ENCODE data around the gene CAB39.

CAB39 gene

GRCh38 chr2:230716588-230716987 lies 3.9 kb downstream of the CAB39 start:
- Histone ChIP-seq H3K79me1 (replicated peaks; ENCODE audit: low read length, poor library complexity, severe bottlenecking) (peaks cover 3% of the 10 kb centered on the region), H3K14ac (ENCODE audit: low read length in 2 of 2) (no peak overlapping the region), H3K4me1 (ENCODE audit: control insufficient read depth, insufficient read depth, low read depth, low read length) (peaks cover 8% of the 10 kb centered on the region), H2BK12ac (ENCODE audit: low read length in 2 of 2) (no peak overlapping the region), H2BK15ac (ENCODE audit: low read depth, poor library complexity, severe bottlenecking) (no peak overlapping the region), H3K9me3 (ENCODE audit: control insufficient read depth, low read length) (no peaks in the 10 kb centered on the region), H2AK5ac (ENCODE audit: low read length, severe bottlenecking) (peak overlapping the region; percentile 74), H3K9ac (ENCODE audit: low read length) (no peak overlapping the region), H3K23ac (ENCODE audit: low read length in 2 of 2) (no peak overlapping the region), H3K36me3 (ENCODE audit: control insufficient read depth in 1 of 2, insufficient read depth in 2 of 2, low read depth in 1 of 2, low read length in 2 of 2) (peaks cover 0 to 18% of the 10 kb centered on the region in 2 experiments), H3K4me2 (ENCODE audit: low read length, poor library complexity, severe bottlenecking) (no peak overlapping the region), H3K4ac (ENCODE audit: low read depth in 1 of 2, low read length in 2 of 2) (no peak overlapping the region), H3K4me3 (ENCODE audit: insufficient read depth in 1 of 2, low read depth in 1 of 2, low read length in 2 of 2) (no peak overlapping the region), H4K8ac (ENCODE audit: low read length) (no peak overlapping the region), H2BK120ac (ENCODE audit: low read depth, low read length) (no peak overlapping the region), H2AFZ (ENCODE audit: low read depth, low read length) (no peak overlapping the region), H3K27me3 (ENCODE audit: control insufficient read depth in 1 of 2, insufficient read depth in 1 of 2, low read length in 2 of 2) (no peaks in the 10 kb centered on the region), H3K18ac (ENCODE audit: low read depth in 1 of 2, low read length in 2 of 2) (no peak overlapping the region), H4K91ac (ENCODE audit: low read length) (no peak overlapping the region), H3K27ac (ENCODE audit: low read length, poor library complexity, severe bottlenecking) (peak overlapping the region; percentile 38), H2BK5ac (ENCODE audit: low read depth, low read length, poor library complexity, severe bottlenecking) (peak overlapping the region; percentile 70)
- no peak for DNase-seq
- WGBS: no CpG with 5 or more reads among the region's 4 CpGs

DNA sequence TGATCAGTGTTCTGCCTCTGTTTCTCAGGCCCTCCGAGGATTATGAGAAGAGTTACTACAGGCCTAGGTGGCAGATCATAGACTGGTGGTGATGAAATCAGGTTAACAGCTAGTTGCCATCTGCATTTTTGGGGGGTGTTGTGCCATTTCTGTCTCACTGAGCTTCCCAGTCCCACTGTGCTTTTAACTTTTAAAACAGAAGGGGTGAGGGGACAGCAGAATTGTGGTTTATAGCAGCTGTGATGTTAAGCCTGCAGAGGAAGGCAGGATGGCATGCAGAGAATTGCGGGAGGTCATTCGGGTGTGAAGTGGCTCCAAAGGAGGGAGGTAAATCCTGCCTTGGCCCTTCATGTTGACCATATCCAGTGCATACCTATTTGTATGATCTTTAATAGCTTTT lies 5.0 kb downstream of the CAB39 start:
- Histone ChIP-seq H3K79me1 (replicated peaks; ENCODE audit: low read length, poor library complexity, severe bottlenecking) (no peaks in the 10 kb centered on the region), H3K23ac (ENCODE audit: low read length in 2 of 2) (peak overlapping the region in 1 of 2 experiments; percentile 2), H2BK12ac (ENCODE audit: low read length in 2 of 2) (peak overlapping the region in 1 of 2 experiments; percentile 15), H3K27ac (ENCODE audit: low read length, poor library complexity, severe bottlenecking) (peak overlapping the region; percentile 93), H3K4me1 (ENCODE audit: control insufficient read depth, insufficient read depth, low read depth, low read length) (peaks cover 8% of the 10 kb centered on the region), H3K36me3 (ENCODE audit: control insufficient read depth in 1 of 2, insufficient read depth in 2 of 2, low read depth in 1 of 2, low read length in 2 of 2) (peaks cover 0 to 28% of the 10 kb centered on the region in 2 experiments), H2BK15ac (ENCODE audit: low read depth, poor library complexity, severe bottlenecking) (no peak overlapping the region), H3K4me2 (ENCODE audit: low read length, poor library complexity, severe bottlenecking) (peak overlapping the region; percentile 66), H3K27me3 (ENCODE audit: control insufficient read depth in 1 of 2, insufficient read depth in 1 of 2, low read length in 2 of 2) (no peaks in the 10 kb centered on the region), H3K18ac (ENCODE audit: low read depth in 1 of 2, low read length in 2 of 2) (peak overlapping the region; percentile 18 to 34), H3K9me3 (ENCODE audit: control insufficient read depth, low read length) (no peaks in the 10 kb centered on the region), H2BK120ac (ENCODE audit: low read depth, low read length) (no peak overlapping the region), H2AK5ac (ENCODE audit: low read length, severe bottlenecking) (peak overlapping the region; percentile 84), H2AFZ (ENCODE audit: low read depth, low read length) (no peak overlapping the region), H3K14ac (ENCODE audit: low read length in 2 of 2) (no peak overlapping the region), H3K4me3 (ENCODE audit: insufficient read depth in 1 of 2, low read depth in 1 of 2, low read length in 2 of 2) (no peak overlapping the region), H2BK5ac (ENCODE audit: low read depth, low read length, poor library complexity, severe bottlenecking) (no peak overlapping the region), H3K4ac (ENCODE audit: low read depth in 1 of 2, low read length in 2 of 2) (no peak overlapping the region), H4K91ac (ENCODE audit: low read length) (no peak overlapping the region), H4K8ac (ENCODE audit: low read length) (peak overlapping the region; percentile 31), H3K9ac (ENCODE audit: low read length) (peak overlapping the region; percentile 5)
- 44% methylated on average over 3 of the region's 3 CpGs for WGBS
- DNase-seq: peak; percentile 34

DNA sequence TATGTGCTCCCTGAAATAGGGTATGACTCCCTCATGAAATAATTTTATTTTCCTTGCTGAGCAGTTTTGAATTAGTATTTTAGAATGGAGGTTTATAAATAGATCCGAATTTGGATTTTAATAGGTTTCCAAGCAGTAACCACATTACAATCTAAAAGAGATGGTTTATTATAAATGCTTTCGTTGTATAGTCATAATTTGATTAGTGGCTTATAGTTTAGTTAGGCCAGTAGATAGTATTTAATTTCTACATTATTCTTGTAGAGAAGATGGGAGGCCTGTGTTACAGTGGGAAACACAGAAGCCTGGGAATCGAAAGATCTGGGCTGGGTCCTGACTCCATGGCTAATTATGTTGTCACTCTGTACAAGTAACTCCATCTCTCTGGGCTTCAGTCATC lies 6.7 kb downstream of the CAB39 start:
- DNase-seq: no peak
- Histone ChIP-seq H3K4me2 (ENCODE audit: low read length, poor library complexity, severe bottlenecking) (no peak overlapping the region), H3K23ac (ENCODE audit: low read length in 2 of 2) (no peak overlapping the region), H3K9me3 (ENCODE audit: control insufficient read depth, low read length) (no peaks in the 10 kb centered on the region), H3K27me3 (ENCODE audit: control insufficient read depth in 1 of 2, insufficient read depth in 1 of 2, low read length in 2 of 2) (no peaks in the 10 kb centered on the region), H3K4me1 (ENCODE audit: control insufficient read depth, insufficient read depth, low read depth, low read length) (peaks cover 10% of the 10 kb centered on the region), H3K14ac (ENCODE audit: low read length in 2 of 2) (no peak overlapping the region), H3K9ac (ENCODE audit: low read length) (no peak overlapping the region), H2BK12ac (ENCODE audit: low read length in 2 of 2) (no peak overlapping the region), H3K36me3 (ENCODE audit: control insufficient read depth in 1 of 2, insufficient read depth in 2 of 2, low read depth in 1 of 2, low read length in 2 of 2) (peaks cover 8 to 39% of the 10 kb centered on the region in 2 experiments), H2AFZ (ENCODE audit: low read depth, low read length) (no peak overlapping the region), H2BK120ac (ENCODE audit: low read depth, low read length) (no peak overlapping the region), H2BK5ac (ENCODE audit: low read depth, low read length, poor library complexity, severe bottlenecking) (no peak overlapping the region), H2BK15ac (ENCODE audit: low read depth, poor library complexity, severe bottlenecking) (no peak overlapping the region), H3K18ac (ENCODE audit: low read depth in 1 of 2, low read length in 2 of 2) (no peak overlapping the region), H3K27ac (ENCODE audit: low read length, poor library complexity, severe bottlenecking) (no peak overlapping the region), H3K4ac (ENCODE audit: low read depth in 1 of 2, low read length in 2 of 2) (no peak overlapping the region), H3K79me1 (replicated peaks; ENCODE audit: low read length, poor library complexity, severe bottlenecking) (peaks cover 2% of the 10 kb centered on the region), H4K8ac (ENCODE audit: low read length) (no peak overlapping the region), H3K4me3 (ENCODE audit: insufficient read depth in 1 of 2, low read depth in 1 of 2, low read length in 2 of 2) (no peak overlapping the region), H4K91ac (ENCODE audit: low read length) (no peak overlapping the region), H2AK5ac (ENCODE audit: low read length, severe bottlenecking) (peak overlapping the region; percentile 79)
- 100% methylated on average over 1 of the region's 3 CpGs for WGBS

GRCh38 chr2:230721712-230722111 lies 9.1 kb downstream of the CAB39 start:
- no peak overlapping the region for H2AFZ ChIP-seq (ENCODE audit: low read depth, low read length)
- H3K9ac ChIP-seq (ENCODE audit: low read length): no peak overlapping the region
- no peak overlapping the region for H2AK5ac ChIP-seq (ENCODE audit: low read length, severe bottlenecking)
- no peak overlapping the region for H3K4me2 ChIP-seq (ENCODE audit: low read length, poor library complexity, severe bottlenecking)
- H3K23ac ChIP-seq (ENCODE audit: low read length in 2 of 2): no peak overlapping the region
- no peak overlapping the region for H3K4me3 ChIP-seq (ENCODE audit: insufficient read depth in 1 of 2, low read depth in 1 of 2, low read length in 2 of 2)
- H2BK12ac ChIP-seq (ENCODE audit: low read length in 2 of 2): no peak overlapping the region
- no peak for DNase-seq
- WGBS: no CpG with 5 or more reads among the region's 1 CpG
- no peak overlapping the region for H2BK15ac ChIP-seq (ENCODE audit: low read depth, poor library complexity, severe bottlenecking)
- no peaks in the 10 kb centered on the region for H3K27me3 ChIP-seq (ENCODE audit: control insufficient read depth in 1 of 2, insufficient read depth in 1 of 2, low read length in 2 of 2)
- H3K9me3 ChIP-seq (ENCODE audit: control insufficient read depth, low read length): no peaks in the 10 kb centered on the region
- H3K4me1 ChIP-seq (ENCODE audit: control insufficient read depth, insufficient read depth, low read depth, low read length): peaks cover 3% of the 10 kb centered on the region
- no peak overlapping the region for H3K18ac ChIP-seq (ENCODE audit: low read depth in 1 of 2, low read length in 2 of 2)
- H4K8ac ChIP-seq (ENCODE audit: low read length): no peak overlapping the region
- H2BK120ac ChIP-seq (ENCODE audit: low read depth, low read length): no peak overlapping the region
- H3K27ac ChIP-seq (ENCODE audit: low read length, poor library complexity, severe bottlenecking): no peak overlapping the region
- no peak overlapping the region for H3K14ac ChIP-seq (ENCODE audit: low read length in 2 of 2)
- peaks cover 8 to 48% of the 10 kb centered on the region in 2 experiments for H3K36me3 ChIP-seq (ENCODE audit: control insufficient read depth in 1 of 2, insufficient read depth in 2 of 2, low read depth in 1 of 2, low read length in 2 of 2)
- H3K4ac ChIP-seq (ENCODE audit: low read depth in 1 of 2, low read length in 2 of 2): no peak overlapping the region
- H4K91ac ChIP-seq (ENCODE audit: low read length): no peak overlapping the region
- H2BK5ac ChIP-seq (ENCODE audit: low read depth, low read length, poor library complexity, severe bottlenecking): no peak overlapping the region
- peaks cover 2% of the 10 kb centered on the region for H3K79me1 ChIP-seq (replicated peaks; ENCODE audit: low read length, poor library complexity, severe bottlenecking)
